CD8-positive, alpha-beta memory T cell (primary cell): ENCODE results near the gene CENPN. TPM values are rescaled to one million over a fixed set of nuclear protein-coding genes. Genes with fewer than 3 reads are reported as not detected.

Experiments used
- CTCF ChIA-PET: fragments of 350-600 bp; sonication (Branson Sonifier 250); formaldehyde crosslinking; loops from one replicate; lab custom pipeline; 2021; ENCODE audit warnings: antibody characterized with exemption; lab: Charles Lee
- POLR2A ChIA-PET: fragments of 350-600 bp; sonication (Branson Sonifier 250); formaldehyde crosslinking; loops from one replicate; lab custom pipeline; 2021; ENCODE audit warnings: antibody characterized with exemption; lab: Charles Lee
- DNase-seq, 5 donors: peaks; one replicate each; pipeline versions ENCODE4 v3.0.0 to v3.0.0-alpha.2; 2020 to 2022; ENCODE audit warnings: mixed read lengths in 1 of 5
- H3K27ac ChIP-seq: one replicate; pipeline ENCODE4 v1.7.0; 2013; ENCODE audit warnings: low read depth, mild to moderate bottlenecking, low read length, moderate library complexity
- H3K27me3 ChIP-seq: 2 replicates; pipeline ENCODE4 v1.7.0; 2013; ENCODE audit warnings: low read length, mild to moderate bottlenecking; ENCODE audit not compliant: insufficient read depth, poor library complexity, severe bottlenecking
- H3K36me3 ChIP-seq: 2 replicates; pipeline ENCODE4 v1.7.0; 2013; ENCODE audit warnings: mild to moderate bottlenecking, low read length, moderate library complexity; ENCODE audit not compliant: insufficient read depth
- H3K4me1 ChIP-seq: 2 replicates; pipeline ENCODE4 v1.7.0; 2013; ENCODE audit warnings: mild to moderate bottlenecking, low read length, moderate library complexity; ENCODE audit not compliant: insufficient read depth
- H3K4me3 ChIP-seq: 2 replicates; pipeline ENCODE4 v1.7.0; 2013; ENCODE audit warnings: mild to moderate bottlenecking, low read length
- H3K9me3 ChIP-seq: 2 replicates; pipeline ENCODE4 v1.7.0; 2013; ENCODE audit warnings: mild to moderate bottlenecking, low read length
- H3K27ac Mint-ChIP-seq, 8 donors: one replicate each; pipeline ENCODE4 v1.8.0; 2020 to 2021; ENCODE audit warnings: mixed read lengths in 8 of 8, mild to moderate bottlenecking in 6 of 8, inconsistent platforms in 3 of 8, moderate library complexity in 3 of 8
- H3K27me3 Mint-ChIP-seq, 2 donors: one replicate each; pipeline ENCODE4 v1.8.0; 2020 to 2021; ENCODE audit warnings: mixed read lengths in 2 of 2, mild to moderate bottlenecking in 1 of 2, moderate library complexity in 1 of 2
- H3K36me3 Mint-ChIP-seq, 3 donors: one replicate each; pipeline ENCODE4 v1.8.0; 2020 to 2021; ENCODE audit warnings: mixed read lengths in 3 of 3, inconsistent platforms in 1 of 3, mild to moderate bottlenecking in 1 of 3
- H3K4me1 Mint-ChIP-seq, 3 donors: one replicate each; pipeline ENCODE4 v1.8.0; 2020 to 2021; ENCODE audit warnings: mixed read lengths in 3 of 3, inconsistent platforms in 1 of 3, mild to moderate bottlenecking in 1 of 3
- H3K4me3 Mint-ChIP-seq, 7 donors: one replicate each; pipeline ENCODE4 v1.8.0; 2020 to 2021; ENCODE audit warnings: mixed read lengths in 7 of 7, mild to moderate bottlenecking in 6 of 7, moderate library complexity in 4 of 7, inconsistent platforms in 2 of 7
- H3K9me3 Mint-ChIP-seq, 5 donors: one replicate each; pipeline ENCODE4 v1.8.0; 2020 to 2022; ENCODE audit warnings: mixed read lengths in 5 of 5, mild to moderate bottlenecking in 3 of 5, moderate library complexity in 2 of 5, inconsistent platforms in 1 of 5
- polyA plus RNA-seq: library from polyadenylated mRNA; unstranded; fragments of 300-500 nt; fragmentation: Illumina TruSeq; gene quantifications from one replicate; pipeline ENCODE4 v1.2.3, GENCODE V29; 2021
- total RNA-seq, 2 experiments: library from RNA; stranded (reverse); gene quantifications; one replicate each; pipeline ENCODE4 v1.2.3, GENCODE V29; 2021

CENPN gene
- total and polyA plus RNA-seq, 3 experiments from 2014 or later = 4.7 to 53.7 (median 52.2) TPM

DNA sequence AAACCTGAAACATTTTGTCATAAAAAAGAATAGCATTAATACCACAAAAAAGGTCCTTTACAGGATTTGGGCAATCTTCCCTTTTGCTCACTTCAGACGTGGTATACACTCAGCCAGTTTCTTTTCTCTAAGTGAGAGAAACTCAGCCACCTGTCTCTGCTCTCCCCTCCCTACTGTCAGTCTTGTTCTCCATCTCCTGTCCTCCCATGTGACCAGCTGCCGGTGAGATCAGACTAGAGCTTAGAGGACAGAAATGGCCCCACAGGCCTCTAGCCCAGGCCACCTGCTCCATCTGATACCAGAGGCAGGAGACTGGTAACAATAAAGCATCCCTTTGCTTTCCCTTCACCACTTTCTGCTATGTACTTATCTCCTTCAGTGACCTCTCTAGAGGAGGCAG lies 35.2 kb upstream of the CENPN start:
- ChIA-PET CTCF (no interaction called here), POLR2A (no interaction called here)
- no peak for DNase-seq

GRCh38 chr16:80972611-80973010 lies 34.4 kb upstream of the CENPN start:
- POLR2A ChIA-PET = no interaction called here

More for the DNA sequence above, 35.2 kb upstream of the CENPN start:
- Mint-ChIP-seq H3K4me3 (no peak overlapping the region), H3K4me1 (no peaks in the 10 kb centered on the region), H3K27ac (peak overlapping the region in 3 of 8 donors; percentile 3 to 78 (median 43)), H3K36me3 (peaks cover 0 to 49% (median 14%) of the 10 kb centered on the region in 3 donors), H3K27me3 (no peaks in the 10 kb centered on the region), H3K9me3 (no peaks in the 10 kb centered on the region)
- no peaks in the 10 kb centered on the region for H3K36me3 ChIP-seq
- no peaks in the 10 kb centered on the region for H3K27me3 ChIP-seq
- H3K4me1 ChIP-seq = no peaks in the 10 kb centered on the region
- no peaks in the 10 kb centered on the region for H3K9me3 ChIP-seq
- H3K27ac ChIP-seq = no peak overlapping the region
- no peak overlapping the region for H3K4me3 ChIP-seq

DNA sequence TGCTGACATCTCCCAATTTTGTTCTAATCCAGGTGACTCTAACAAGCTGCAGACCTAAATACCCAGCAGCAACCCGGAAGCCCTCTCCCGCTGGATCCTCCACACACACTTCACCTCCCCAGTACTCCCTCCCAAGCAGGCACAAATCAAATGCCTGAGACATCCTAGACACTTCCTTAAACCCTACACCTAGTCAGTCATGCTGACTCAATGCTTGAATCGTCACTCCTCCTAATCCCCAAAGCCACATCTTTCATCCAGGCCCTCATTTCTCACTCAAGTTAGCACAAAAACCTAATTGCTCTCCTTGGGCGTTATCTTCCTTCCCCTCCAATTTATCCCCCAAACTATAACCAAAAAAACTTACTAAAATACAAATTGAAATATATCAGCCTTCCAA lies 33.0 kb upstream of the CENPN start:
- no peak for DNase-seq
- Mint-ChIP-seq H3K9me3 (no peaks in the 10 kb centered on the region), H3K27ac (peak overlapping the region in 1 of 8 donors; percentile 24), H3K4me1 (no peaks in the 10 kb centered on the region), H3K4me3 (no peak overlapping the region), H3K36me3 (peaks cover 5 to 62% (median 21%) of the 10 kb centered on the region in 3 donors), H3K27me3 (no peaks in the 10 kb centered on the region)
- Histone ChIP-seq H3K4me3 (no peak overlapping the region), H3K27me3 (no peaks in the 10 kb centered on the region), H3K36me3 (no peaks in the 10 kb centered on the region), H3K27ac (no peak overlapping the region), H3K9me3 (no peaks in the 10 kb centered on the region), H3K4me1 (no peaks in the 10 kb centered on the region)
- CTCF ChIA-PET = no interaction called here
- POLR2A ChIA-PET = no interaction called here

More at GRCh38 chr16:80972611-80973010, 34.4 kb upstream of the CENPN start:
- H3K27me3 ChIP-seq = no peaks in the 10 kb centered on the region
- H3K27me3 Mint-ChIP-seq = no peaks in the 10 kb centered on the region
- no peaks in the 10 kb centered on the region for H3K4me1 ChIP-seq
- no peaks in the 10 kb centered on the region for H3K9me3 ChIP-seq
- H3K4me3 ChIP-seq = no peak overlapping the region
- H3K9me3 Mint-ChIP-seq = no peaks in the 10 kb centered on the region
- DNase-seq = no peak
- H3K4me3 Mint-ChIP-seq = no peak overlapping the region
- no peaks in the 10 kb centered on the region for H3K4me1 Mint-ChIP-seq
- H3K36me3 Mint-ChIP-seq = peaks cover 0 to 56% (median 18%) of the 10 kb centered on the region in 3 donors
- H3K36me3 ChIP-seq = no peaks in the 10 kb centered on the region
- CTCF ChIA-PET = no interaction called here
- H3K27ac ChIP-seq = no peak overlapping the region
- peak overlapping the region in 3 of 8 donors; percentile 19 to 69 (median 45) for H3K27ac Mint-ChIP-seq

- Histone ChIP-seq H3K9me3 (no peaks in the 10 kb centered on the region), H3K4me1 (no peaks in the 10 kb centered on the region), H3K27me3 (no peaks in the 10 kb centered on the region), H3K36me3 (no peaks in the 10 kb centered on the region), H3K27ac (no peak overlapping the region), H3K4me3 (no peak overlapping the region)
- ChIA-PET POLR2A (no interaction called here), CTCF (no interaction called here)
- Mint-ChIP-seq H3K4me3 (no peak overlapping the region), H3K9me3 (no peaks in the 10 kb centered on the region), H3K27me3 (no peaks in the 10 kb centered on the region), H3K36me3 (peaks cover 8 to 59% (median 22%) of the 10 kb centered on the region in 3 donors), H3K4me1 (no peaks in the 10 kb centered on the region), H3K27ac (peak overlapping the region in 1 of 8 donors; percentile 85)
- DNase-seq = no peak
Measured at GRCh38 chr16:80974649-80975376, 32.2 kb upstream of the CENPN start.

GRCh38 chr16:80976946-80977345 lies 30.1 kb upstream of the CENPN start:
- ChIA-PET POLR2A (no interaction called here), CTCF (interaction anchor here (1.1 kb wide), 1 partner anchor 59 kb away, joined by 3 read pairs; the partner anchor contains the start of gene ATMIN)
- H3K27ac Mint-ChIP-seq = peak overlapping the region in 2 of 8 donors; percentile 2 to 32
- no peaks in the 10 kb centered on the region for H3K9me3 ChIP-seq
- H3K27ac ChIP-seq = no peak overlapping the region
- H3K27me3 Mint-ChIP-seq = no peaks in the 10 kb centered on the region
- H3K4me1 ChIP-seq = no peaks in the 10 kb centered on the region
- no peak overlapping the region for H3K4me3 ChIP-seq
- no peak overlapping the region for H3K4me3 Mint-ChIP-seq
- peaks cover 0 to 6% (median 3%) of the 10 kb centered on the region in 3 donors for H3K4me1 Mint-ChIP-seq
- DNase-seq = no peak
- peaks cover 8 to 64% (median 20%) of the 10 kb centered on the region in 3 donors for H3K36me3 Mint-ChIP-seq
- no peaks in the 10 kb centered on the region for H3K36me3 ChIP-seq
- H3K27me3 ChIP-seq = no peaks in the 10 kb centered on the region
- no peaks in the 10 kb centered on the region for H3K9me3 Mint-ChIP-seq

- Histone ChIP-seq H3K4me3 (no peak overlapping the region), H3K36me3 (no peaks in the 10 kb centered on the region), H3K4me1 (no peaks in the 10 kb centered on the region), H3K9me3 (no peaks in the 10 kb centered on the region), H3K27ac (no peak overlapping the region), H3K27me3 (no peaks in the 10 kb centered on the region)
- Mint-ChIP-seq H3K27ac (no peak overlapping the region), H3K27me3 (no peaks in the 10 kb centered on the region), H3K9me3 (no peaks in the 10 kb centered on the region), H3K4me1 (peaks cover 6 to 25% (median 18%) of the 10 kb centered on the region in 3 donors), H3K4me3 (no peak overlapping the region), H3K36me3 (peaks cover 8 to 53% (median 14%) of the 10 kb centered on the region in 3 donors)
- ChIA-PET POLR2A (no interaction called here), CTCF (interaction anchor here (0.8 kb wide), 1 partner anchor 55 kb away, joined by 3 read pairs; the partner anchor contains the start of gene ATMIN)
- DNase-seq = no peak
Measured at GRCh38 chr16:80981103-80981502, 25.9 kb upstream of the CENPN start.

DNA sequence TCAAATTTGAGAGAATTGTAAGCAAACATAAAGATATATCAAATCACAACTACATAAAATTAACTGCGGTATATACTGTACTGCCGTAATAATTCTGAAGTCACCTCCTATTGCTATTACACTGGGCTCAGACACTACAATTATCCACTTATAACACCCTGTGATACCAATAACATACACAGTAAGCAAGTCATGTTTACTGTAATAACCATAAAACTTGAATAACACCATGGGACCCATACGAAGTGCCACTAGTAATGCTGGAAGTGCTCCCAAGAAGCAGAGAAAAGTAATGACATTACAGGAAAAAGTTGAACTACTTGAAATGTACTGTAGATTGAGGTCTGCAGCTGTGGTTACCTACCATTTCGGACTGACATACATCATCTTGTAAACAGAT lies 24.4 kb upstream of the CENPN start:
- Mint-ChIP-seq H3K36me3 (peaks cover 8 to 49% (median 14%) of the 10 kb centered on the region in 3 donors), H3K4me1 (peaks cover 15 to 35% (median 30%) of the 10 kb centered on the region in 3 donors), H3K27me3 (no peaks in the 10 kb centered on the region), H3K4me3 (no peak overlapping the region), H3K9me3 (no peaks in the 10 kb centered on the region), H3K27ac (peak overlapping the region in 1 of 8 donors; percentile 8)
- Histone ChIP-seq H3K4me3 (no peak overlapping the region), H3K4me1 (no peaks in the 10 kb centered on the region), H3K27ac (no peak overlapping the region), H3K9me3 (no peaks in the 10 kb centered on the region), H3K36me3 (no peaks in the 10 kb centered on the region), H3K27me3 (no peaks in the 10 kb centered on the region)
- CTCF ChIA-PET = no interaction called here
- DNase-seq = no peak
- POLR2A ChIA-PET = no interaction called here

DNA sequence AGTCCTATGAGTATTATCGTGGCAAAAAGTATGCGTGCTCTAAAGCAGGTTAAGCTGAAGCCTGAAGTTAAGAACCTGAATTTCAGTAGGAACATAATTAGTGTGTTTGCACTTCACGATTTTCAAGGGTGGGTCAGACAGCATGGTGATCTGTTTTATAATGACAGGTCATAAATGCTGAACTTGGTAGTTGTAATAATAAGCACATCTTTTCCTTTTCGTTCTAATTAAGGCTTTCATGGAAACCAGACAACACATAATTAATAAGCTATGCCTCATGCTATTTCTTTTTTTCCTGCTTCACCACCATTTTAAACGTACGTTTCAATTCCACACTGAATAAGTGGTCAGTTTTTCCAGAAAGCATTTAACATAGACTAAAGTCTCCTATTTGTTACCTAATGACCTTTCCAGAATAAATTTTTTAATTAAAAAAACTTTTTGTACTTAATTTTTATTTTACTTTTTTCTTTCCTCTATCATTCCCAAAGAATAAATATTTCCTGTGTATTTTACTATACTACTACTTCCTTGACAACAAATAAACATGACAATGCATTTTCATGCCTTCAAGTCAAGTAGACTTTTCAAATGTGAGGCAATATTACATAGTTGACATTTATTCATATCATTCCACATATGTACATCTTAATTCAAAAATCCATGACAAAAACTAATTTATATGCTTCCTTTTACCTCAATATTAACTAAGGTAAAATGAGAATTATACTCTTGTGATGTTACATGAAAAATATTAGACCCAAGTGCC lies 22.7 kb upstream of the CENPN start:
- H3K4me1 ChIP-seq = no peaks in the 10 kb centered on the region
- no peaks in the 10 kb centered on the region for H3K9me3 ChIP-seq
- no peak for DNase-seq
- H3K4me3 ChIP-seq = no peak overlapping the region
- H3K36me3 ChIP-seq = no peaks in the 10 kb centered on the region
- Mint-ChIP-seq H3K4me1 (peaks cover 16 to 42% (median 31%) of the 10 kb centered on the region in 3 donors), H3K27me3 (no peaks in the 10 kb centered on the region), H3K27ac (no peak overlapping the region), H3K4me3 (no peak overlapping the region), H3K9me3 (no peaks in the 10 kb centered on the region), H3K36me3 (peaks cover 0 to 48% (median 8%) of the 10 kb centered on the region in 3 donors)
- no peaks in the 10 kb centered on the region for H3K27me3 ChIP-seq
- ChIA-PET CTCF (no interaction called here), POLR2A (no interaction called here)
- no peak overlapping the region for H3K27ac ChIP-seq
